ENCODE results near the gene SLC4A1.

Gene SLC4A1

DNA sequence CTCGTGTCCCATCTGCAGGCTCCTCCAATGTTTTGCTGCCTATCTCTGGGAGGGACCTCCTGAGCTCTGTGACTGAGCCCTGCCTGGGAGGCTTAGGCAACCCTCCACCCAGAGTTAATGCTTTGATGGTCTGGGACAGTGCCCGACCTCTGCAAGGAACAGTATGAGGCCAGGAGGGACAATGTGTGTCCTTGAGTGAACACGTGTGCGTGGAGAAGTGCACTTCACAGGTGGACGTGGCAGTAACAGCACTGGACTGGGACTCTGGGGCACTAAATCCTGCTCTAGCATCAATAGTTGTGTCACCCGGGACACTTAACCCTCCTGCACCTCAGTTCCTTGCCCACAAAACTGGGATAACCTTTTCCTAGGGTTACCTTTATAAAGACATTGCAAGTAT, 53.0 kb downstream of the SLC4A1 start:
- no peak for ATAC-seq
- TF ChIP-seq ARNTL (CRISPR knock-in tag; IDR thresholded peaks at IDR 0.05; ENCODE audit: borderline replicate concordance, low read depth) (no peak), OSR1 (CRISPR knock-in tag; IDR thresholded peaks at IDR 0.05) (no peak), CREB5 (CRISPR knock-in tag; IDR thresholded peaks at IDR 0.05; ENCODE audit: low read depth) (no peak), ZNF565 (CRISPR knock-in tag; conservative IDR thresholded peaks at IDR 0.05; ENCODE audit: low read depth) (no peak), ESRRG (CRISPR knock-in tag; IDR thresholded peaks at IDR 0.05) (no peak), CSDC2 (CRISPR knock-in tag; IDR thresholded peaks at IDR 0.05) (no peak), SNAI2 (CRISPR knock-in tag; IDR thresholded peaks at IDR 0.05) (no peak)

GRCh38 chr17:44214230-44214494, 53.8 kb downstream of the SLC4A1 start:
- TF ChIP-seq ISL1 (CRISPR knock-in tag; IDR thresholded peaks at IDR 0.05) (no peak), OSR1 (CRISPR knock-in tag; IDR thresholded peaks at IDR 0.05) (no peak), PPARA (CRISPR knock-in tag; IDR thresholded peaks at IDR 0.05; ENCODE audit: borderline replicate concordance) (no peak), TOX (CRISPR knock-in tag; IDR thresholded peaks at IDR 0.05; ENCODE audit: borderline replicate concordance) (no peak), ZNF565 (CRISPR knock-in tag; conservative IDR thresholded peaks at IDR 0.05; ENCODE audit: low read depth) (no peak), ZNF70 (CRISPR knock-in tag; IDR thresholded peaks at IDR 0.05) (no peak), ESRRG (CRISPR knock-in tag; IDR thresholded peaks at IDR 0.05) (no peak), ZFP3 (CRISPR knock-in tag; IDR thresholded peaks at IDR 0.05) (no peak), SNAI2 (CRISPR knock-in tag; IDR thresholded peaks at IDR 0.05) (no peak), ZC3H10 (CRISPR knock-in tag; IDR thresholded peaks at IDR 0.05) (no peak), ARNTL (CRISPR knock-in tag; IDR thresholded peaks at IDR 0.05; ENCODE audit: borderline replicate concordance, low read depth) (no peak), CSDC2 (CRISPR knock-in tag; IDR thresholded peaks at IDR 0.05) (no peak), POU6F1 (CRISPR knock-in tag; IDR thresholded peaks at IDR 0.05; ENCODE audit: borderline replicate concordance, low read depth) (no peak)
- TF ChIP-seq, protein P1, sequence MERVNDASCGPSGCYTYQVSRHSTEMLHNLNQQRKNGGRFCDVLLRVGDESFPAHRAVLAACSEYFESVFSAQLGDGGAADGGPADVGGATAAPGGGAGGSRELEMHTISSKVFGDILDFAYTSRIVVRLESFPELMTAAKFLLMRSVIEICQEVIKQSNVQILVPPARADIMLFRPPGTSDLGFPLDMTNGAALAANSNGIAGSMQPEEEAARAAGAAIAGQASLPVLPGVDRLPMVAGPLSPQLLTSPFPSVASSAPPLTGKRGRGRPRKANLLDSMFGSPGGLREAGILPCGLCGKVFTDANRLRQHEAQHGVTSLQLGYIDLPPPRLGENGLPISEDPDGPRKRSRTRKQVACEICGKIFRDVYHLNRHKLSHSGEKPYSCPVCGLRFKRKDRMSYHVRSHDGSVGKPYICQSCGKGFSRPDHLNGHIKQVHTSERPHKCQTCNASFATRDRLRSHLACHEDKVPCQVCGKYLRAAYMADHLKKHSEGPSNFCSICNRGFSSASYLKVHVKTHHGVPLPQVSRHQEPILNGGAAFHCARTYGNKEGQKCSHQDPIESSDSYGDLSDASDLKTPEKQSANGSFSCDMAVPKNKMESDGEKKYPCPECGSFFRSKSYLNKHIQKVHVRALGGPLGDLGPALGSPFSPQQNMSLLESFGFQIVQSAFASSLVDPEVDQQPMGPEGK (CRISPR knock-in tag; IDR thresholded peaks at IDR 0.05; ENCODE audit: borderline replicate concordance) = no peak
- TF ChIP-seq, protein P2, sequence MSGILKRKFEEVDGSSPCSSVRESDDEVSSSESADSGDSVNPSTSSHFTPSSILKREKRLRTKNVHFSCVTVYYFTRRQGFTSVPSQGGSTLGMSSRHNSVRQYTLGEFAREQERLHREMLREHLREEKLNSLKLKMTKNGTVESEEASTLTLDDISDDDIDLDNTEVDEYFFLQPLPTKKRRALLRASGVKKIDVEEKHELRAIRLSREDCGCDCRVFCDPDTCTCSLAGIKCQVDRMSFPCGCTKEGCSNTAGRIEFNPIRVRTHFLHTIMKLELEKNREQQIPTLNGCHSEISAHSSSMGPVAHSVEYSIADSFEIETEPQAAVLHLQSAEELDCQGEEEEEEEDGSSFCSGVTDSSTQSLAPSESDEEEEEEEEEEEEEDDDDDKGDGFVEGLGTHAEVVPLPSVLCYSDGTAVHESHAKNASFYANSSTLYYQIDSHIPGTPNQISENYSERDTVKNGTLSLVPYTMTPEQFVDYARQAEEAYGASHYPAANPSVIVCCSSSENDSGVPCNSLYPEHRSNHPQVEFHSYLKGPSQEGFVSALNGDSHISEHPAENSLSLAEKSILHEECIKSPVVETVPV (CRISPR knock-in tag; IDR thresholded peaks at IDR 0.05) = no peak
- TF ChIP-seq, protein P3, sequence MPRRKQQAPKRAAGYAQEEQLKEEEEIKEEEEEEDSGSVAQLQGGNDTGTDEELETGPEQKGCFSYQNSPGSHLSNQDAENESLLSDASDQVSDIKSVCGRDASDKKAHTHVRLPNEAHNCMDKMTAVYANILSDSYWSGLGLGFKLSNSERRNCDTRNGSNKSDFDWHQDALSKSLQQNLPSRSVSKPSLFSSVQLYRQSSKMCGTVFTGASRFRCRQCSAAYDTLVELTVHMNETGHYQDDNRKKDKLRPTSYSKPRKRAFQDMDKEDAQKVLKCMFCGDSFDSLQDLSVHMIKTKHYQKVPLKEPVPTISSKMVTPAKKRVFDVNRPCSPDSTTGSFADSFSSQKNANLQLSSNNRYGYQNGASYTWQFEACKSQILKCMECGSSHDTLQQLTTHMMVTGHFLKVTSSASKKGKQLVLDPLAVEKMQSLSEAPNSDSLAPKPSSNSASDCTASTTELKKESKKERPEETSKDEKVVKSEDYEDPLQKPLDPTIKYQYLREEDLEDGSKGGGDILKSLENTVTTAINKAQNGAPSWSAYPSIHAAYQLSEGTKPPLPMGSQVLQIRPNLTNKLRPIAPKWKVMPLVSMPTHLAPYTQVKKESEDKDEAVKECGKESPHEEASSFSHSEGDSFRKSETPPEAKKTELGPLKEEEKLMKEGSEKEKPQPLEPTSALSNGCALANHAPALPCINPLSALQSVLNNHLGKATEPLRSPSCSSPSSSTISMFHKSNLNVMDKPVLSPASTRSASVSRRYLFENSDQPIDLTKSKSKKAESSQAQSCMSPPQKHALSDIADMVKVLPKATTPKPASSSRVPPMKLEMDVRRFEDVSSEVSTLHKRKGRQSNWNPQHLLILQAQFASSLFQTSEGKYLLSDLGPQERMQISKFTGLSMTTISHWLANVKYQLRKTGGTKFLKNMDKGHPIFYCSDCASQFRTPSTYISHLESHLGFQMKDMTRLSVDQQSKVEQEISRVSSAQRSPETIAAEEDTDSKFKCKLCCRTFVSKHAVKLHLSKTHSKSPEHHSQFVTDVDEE (CRISPR knock-in tag; IDR thresholded peaks at IDR 0.05) = no peak
- ATAC-seq = no peak

GRCh38 chr17:44213403-44214229, 54.3 kb downstream of the SLC4A1 start:
- no peak for ATAC-seq
- TF ChIP-seq TCF4 (CRISPR knock-in tag; IDR thresholded peaks at IDR 0.05; ENCODE audit: borderline replicate concordance) (no peak), ZFP3 (CRISPR knock-in tag; IDR thresholded peaks at IDR 0.05) (no peak), TOX (CRISPR knock-in tag; IDR thresholded peaks at IDR 0.05; ENCODE audit: borderline replicate concordance) (no peak), ZNF565 (CRISPR knock-in tag; conservative IDR thresholded peaks at IDR 0.05; ENCODE audit: low read depth) (no peak), CREB5 (CRISPR knock-in tag; IDR thresholded peaks at IDR 0.05; ENCODE audit: low read depth) (no peak), PPARA (CRISPR knock-in tag; IDR thresholded peaks at IDR 0.05; ENCODE audit: borderline replicate concordance) (no peak), ZFP30 (CRISPR knock-in tag; IDR thresholded peaks at IDR 0.05) (no peak), ZNF70 (CRISPR knock-in tag; IDR thresholded peaks at IDR 0.05) (no peak), OSR1 (CRISPR knock-in tag; IDR thresholded peaks at IDR 0.05) (no peak), ESRRG (CRISPR knock-in tag; IDR thresholded peaks at IDR 0.05) (no peak), ZNF8 (CRISPR knock-in tag; IDR thresholded peaks at IDR 0.05) (no peak)
- TF ChIP-seq, protein P3 (CRISPR knock-in tag; IDR thresholded peaks at IDR 0.05) = no peak
- TF ChIP-seq, protein P2 (CRISPR knock-in tag; IDR thresholded peaks at IDR 0.05) = no peak

All from SK-N-SH treated with all-trans-retinoic acid at 6 μM for 48 hours (cell line).